Endothelial cell of umbilical vein (primary cell): ENCODE measurements around the gene MRTO4. TPM values are rescaled to one million over a fixed set of nuclear protein-coding genes. Genes with fewer than 3 reads are reported as not detected.

Experiments used
- BruUV-seq: library from RNA; stranded (reverse); fragments of 400-500 nt; replicated peaks from 2 replicates; lab custom pipeline; 2021; lab: Mats Ljungman, UMichigan
- CTCF ChIA-PET: fragments of 300-600, 350-600 bp; sonication (Branson Sonifier 250); formaldehyde crosslinking; loops from one replicate; lab custom pipeline; 2021; ENCODE audit warnings: antibody characterized with exemption, inconsistent platforms; lab: Charles Lee
- POLR2A ChIA-PET: fragments of 300-600, 350-600 bp; sonication (Branson Sonifier 250); formaldehyde crosslinking; loops from one replicate; lab custom pipeline; 2021; ENCODE audit warnings: antibody characterized with exemption, inconsistent platforms; lab: Charles Lee
- DNase-seq: peaks from one replicate; pipeline ENCODE4 v3.0.0-alpha.2; 2011; ENCODE audit warnings: low read depth, low spot score
- FAIRE-seq: peaks from 2 replicates; lab custom pipeline; 2011; peaks lifted over from hg19 to GRCh38; lab: Jason Lieb, UNC
- H2AFZ ChIP-seq: 2 replicates; pipeline ENCODE4 v1.6.0; 2012; ENCODE audit warnings: low read depth, low read length, control low read depth, inconsistent platforms
- H3K27ac ChIP-seq: 2 replicates; pipeline ENCODE4 v1.5.1; 2011; ENCODE audit warnings: low read depth, mild to moderate bottlenecking, control low read depth, low read length, moderate library complexity; ENCODE audit not compliant: insufficient read depth
- H3K27me3 ChIP-seq, 2 experiments: 2 replicates each; pipeline versions ENCODE4 v1.6.0 to v1.6.1; 2011; ENCODE audit warnings: low read length in 2 of 2, mixed read lengths in 1 of 2; ENCODE audit not compliant: control insufficient read depth in 2 of 2, insufficient read depth in 2 of 2
- H3K36me3 ChIP-seq, 2 experiments: 2 replicates in 1 of 2; 3 replicates in 1 of 2; pipeline ENCODE4 v1.5.1; 2011; ENCODE audit warnings: low read length in 2 of 2, mild to moderate bottlenecking in 1 of 2, moderate library complexity in 1 of 2; ENCODE audit not compliant: control insufficient read depth in 2 of 2, insufficient read depth in 2 of 2; ENCODE audit errors: extremely low read depth in 1 of 2
- H3K4me1 ChIP-seq: 3 replicates; pipeline ENCODE4 v1.5.1; 2011; ENCODE audit warnings: mild to moderate bottlenecking, low read length; ENCODE audit not compliant: control insufficient read depth, insufficient read depth; ENCODE audit errors: extremely low read depth
- H3K4me2 ChIP-seq: 2 replicates; pipeline ENCODE4 v1.6.1; 2011; ENCODE audit warnings: low read length, control low read depth, mixed read lengths; ENCODE audit not compliant: insufficient read depth
- H3K4me3 ChIP-seq, 3 experiments: fragments of 200-600 bp in 1 of 3; sonication (generic), shearing (Covaris generic) in 1 of 3; replicated peaks in 1 of 3; 2 replicates each; pipeline ENCODE4 v1.5.1; 2011 to 2016; ENCODE audit warnings: control low read depth in 3 of 3, low read length in 3 of 3, mild to moderate bottlenecking in 2 of 3, inconsistent platforms in 1 of 3, low read depth in 1 of 3, moderate library complexity in 1 of 3; ENCODE audit not compliant: insufficient read depth in 1 of 3
- H3K79me2 ChIP-seq: 2 replicates; pipeline ENCODE4 v1.6.0; 2012; ENCODE audit warnings: low read length, inconsistent platforms; ENCODE audit not compliant: control insufficient read depth, insufficient read depth
- H3K9ac ChIP-seq: replicated peaks from 2 replicates; pipeline ENCODE3; 2011; ENCODE audit warnings: low read length, control low read depth; ENCODE audit not compliant: insufficient read depth; ENCODE audit errors: extremely low read depth
- H3K9me1 ChIP-seq: replicated peaks from 3 replicates; pipeline ENCODE4 v1.6.0; 2011; ENCODE audit warnings: mild to moderate bottlenecking, low read length; ENCODE audit not compliant: control insufficient read depth, insufficient read depth; ENCODE audit errors: extremely low read depth
- H3K9me3 ChIP-seq: replicated peaks from 2 replicates; pipeline ENCODE4 v1.5.1; 2012; ENCODE audit warnings: low read length, inconsistent platforms; ENCODE audit not compliant: control insufficient read depth, insufficient read depth
- H4K20me1 ChIP-seq: replicated peaks from 2 replicates; pipeline ENCODE3; 2011; ENCODE audit warnings: mild to moderate bottlenecking, low read length; ENCODE audit not compliant: control insufficient read depth, insufficient read depth; ENCODE audit errors: extremely low read depth
- EZH2 ChIP-seq: IDR thresholded peaks from 2 replicates; pipeline ENCODE4 v1.6.1; 2012; ENCODE audit warnings: borderline replicate concordance, low read depth, mild to moderate bottlenecking, moderate library complexity, low read length, inconsistent platforms; ENCODE audit not compliant: severe bottlenecking
- FOS ChIP-seq: IDR thresholded peaks from 2 replicates; pipeline ENCODE4 v1.6.1; 2011; ENCODE audit warnings: mild to moderate bottlenecking, low read length, moderate library complexity, borderline replicate concordance; ENCODE audit not compliant: insufficient read depth
- GATA2 ChIP-seq: IDR thresholded peaks from 2 replicates; pipeline ENCODE4 v1.7.0; 2011; ENCODE audit warnings: low read depth, mild to moderate bottlenecking, moderate library complexity, mixed read lengths, low read length; ENCODE audit not compliant: insufficient read length, insufficient read depth
- JUN ChIP-seq: IDR thresholded peaks from 2 replicates; pipeline ENCODE4 v1.6.1; 2011; ENCODE audit warnings: borderline replicate concordance, low read depth; ENCODE audit not compliant: insufficient read length, insufficient read depth
- MAX ChIP-seq: IDR thresholded peaks from 2 replicates; pipeline ENCODE4 v1.6.1; 2011; ENCODE audit not compliant: insufficient read depth, insufficient read length
- MYC ChIP-seq: IDR thresholded peaks from one replicate; pipeline ENCODE4 v1.6.1; 2011; ENCODE audit warnings: mild to moderate bottlenecking, low read depth, low read length
- POLR2A ChIP-seq: IDR thresholded peaks from 2 replicates; pipeline ENCODE4 v1.6.1; 2012; ENCODE audit warnings: low read depth, mild to moderate bottlenecking, control low read depth, low read length
- POLR2AphosphoS5 ChIP-seq: IDR thresholded peaks from 2 replicates; pipeline ENCODE4 v1.6.1; 2012; ENCODE audit warnings: low read depth, mild to moderate bottlenecking, control low read depth, low read length, moderate library complexity; ENCODE audit not compliant: insufficient read depth
- dilution Hi-C: fragments of 300-500 bp; cut with MboI; formaldehyde crosslinking; loops from one replicate; pipeline ENCODE4 v1.15.0; 2019; ENCODE audit warnings: low sequenced_read_pairs; ENCODE audit not compliant: extremely low pct_ligation_motif_present
- intact Hi-C: fragments of 100-400 bp; cut with micrococcal nuclease; formaldehyde crosslinking; loops from one replicate; pipeline ENCODE4 v1.10.0; 2022
- polyA plus RNA-seq, 4 experiments: library from polyadenylated mRNA; depleted of rRNA in 3 of 4; stranded (reverse) in 3 of 4; unstranded in 1 of 4; fragments of >200 nt; gene quantifications; 2 replicates each; pipeline versions ENCODE4 v1.2.1 to v1.2.3, GENCODE V29; 2011 to 2012; ENCODE audit warnings: missing spikeins in 1 of 4
- total RNA-seq: library from RNA; stranded (reverse); gene quantifications from 2 replicates; pipeline ENCODE4 v1.2.3, GENCODE V29; 2021
- TF ChIP-seq, protein P1 (sequence below), 2 donors: IDR thresholded peaks; 1 replicate in 1 of 2; 2 replicates in 1 of 2; pipeline ENCODE4 v1.5.1; 2011; ENCODE audit warnings: low read length in 2 of 2, mild to moderate bottlenecking in 2 of 2, moderate library complexity in 2 of 2, control low read depth in 1 of 2, inconsistent platforms in 1 of 2, low read depth in 1 of 2; ENCODE audit not compliant: insufficient read depth in 1 of 2; ENCODE audit errors: extremely low read depth in 1 of 2

MRTO4 gene
- total and polyA plus RNA-seq, 2 donors (not counting 3 experiments of a cell fraction or from before 2014, with no cell fraction given), result 33.6 to 49.4 TPM

DNA sequence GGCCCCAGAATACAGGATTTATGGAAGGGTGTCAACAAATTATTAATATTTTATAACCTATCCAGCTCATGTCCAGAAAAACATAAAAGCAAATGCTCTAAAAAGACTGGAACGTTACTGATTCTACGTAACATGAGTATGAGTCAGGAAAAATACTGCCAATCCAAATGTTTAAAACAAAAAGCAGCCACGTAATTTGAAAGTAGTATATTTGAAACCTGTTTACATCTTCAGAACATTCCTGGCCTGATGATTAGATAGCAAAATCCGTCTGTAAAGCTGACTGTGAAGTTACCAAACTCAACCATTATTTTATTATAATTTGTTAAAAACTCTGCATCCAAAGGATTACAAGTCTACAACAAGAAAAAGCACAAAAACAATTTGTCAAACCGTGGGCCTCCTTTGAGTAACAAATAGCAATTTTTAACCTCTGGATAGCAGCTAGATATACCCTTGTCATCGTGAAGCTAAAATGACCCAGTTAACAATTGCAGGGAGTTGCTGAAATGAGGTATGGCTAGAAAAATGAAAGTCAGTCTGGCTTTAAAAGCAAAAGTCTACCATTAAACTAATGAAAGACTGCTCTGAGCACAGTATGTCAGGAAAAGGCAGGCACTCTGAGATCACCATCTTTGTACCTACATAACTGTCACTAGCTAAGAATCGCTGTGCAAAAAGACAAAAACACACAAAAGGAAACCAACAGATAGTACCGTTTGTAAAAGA lies 42.7 kb upstream of the MRTO4 start:
- Histone ChIP-seq H3K27ac (peak overlapping the region; percentile 80), H3K36me3 (peaks cover 1 to 6% of the 10 kb centered on the region in 2 experiments), H3K4me2 (peak overlapping the region; percentile 85), H3K27me3 (no peaks in the 10 kb centered on the region), H3K79me2 (peaks cover 92% of the 10 kb centered on the region), H3K9ac (peak overlapping the region; percentile 91), H4K20me1 (peaks cover 5% of the 10 kb centered on the region), H3K4me1 (peaks cover 35% of the 10 kb centered on the region), H2AFZ (no peak overlapping the region), H3K4me3 (peak overlapping the region; percentile 26 to 94 (median 81)), H3K9me3 (no peaks in the 10 kb centered on the region), H3K9me1 (no peaks in the 10 kb centered on the region)
- DNase-seq, result peak; percentile 52
- dilution Hi-C loops, result no loop called here
- ChIA-PET POLR2A (interaction anchor here (0.6 kb wide), 1 partner anchor 37 kb away, joined by 3 read pairs; no protein-coding TSS in a partner anchor), CTCF (interaction anchor here (1.4 to 2.2 kb wide), 2 partner anchors 9 to 32 kb away, joined by 3 to 8 read pairs; no protein-coding TSS in a partner anchor)
- TSS peak; percentile 34 for BruUV-seq
- FAIRE-seq, result no peak
- intact Hi-C loops, result no loop called here
- TF ChIP-seq MYC (no peak), GATA2 (no peak), EZH2 (no peak), FOS (no peak), POLR2AphosphoS5 (no peak), JUN (no peak), POLR2A (no peak), MAX (no peak)
- TF ChIP-seq, protein P1, sequence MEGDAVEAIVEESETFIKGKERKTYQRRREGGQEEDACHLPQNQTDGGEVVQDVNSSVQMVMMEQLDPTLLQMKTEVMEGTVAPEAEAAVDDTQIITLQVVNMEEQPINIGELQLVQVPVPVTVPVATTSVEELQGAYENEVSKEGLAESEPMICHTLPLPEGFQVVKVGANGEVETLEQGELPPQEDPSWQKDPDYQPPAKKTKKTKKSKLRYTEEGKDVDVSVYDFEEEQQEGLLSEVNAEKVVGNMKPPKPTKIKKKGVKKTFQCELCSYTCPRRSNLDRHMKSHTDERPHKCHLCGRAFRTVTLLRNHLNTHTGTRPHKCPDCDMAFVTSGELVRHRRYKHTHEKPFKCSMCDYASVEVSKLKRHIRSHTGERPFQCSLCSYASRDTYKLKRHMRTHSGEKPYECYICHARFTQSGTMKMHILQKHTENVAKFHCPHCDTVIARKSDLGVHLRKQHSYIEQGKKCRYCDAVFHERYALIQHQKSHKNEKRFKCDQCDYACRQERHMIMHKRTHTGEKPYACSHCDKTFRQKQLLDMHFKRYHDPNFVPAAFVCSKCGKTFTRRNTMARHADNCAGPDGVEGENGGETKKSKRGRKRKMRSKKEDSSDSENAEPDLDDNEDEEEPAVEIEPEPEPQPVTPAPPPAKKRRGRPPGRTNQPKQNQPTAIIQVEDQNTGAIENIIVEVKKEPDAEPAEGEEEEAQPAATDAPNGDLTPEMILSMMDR (IDR thresholded peaks at IDR 0.05; ENCODE audit: extremely low read depth in 1 of 2, insufficient read depth in 1 of 2, low read depth in 1 of 2, low read length in 2 of 2), result no peak
